MM.1S (cell line): ENCODE measurements around the gene ABCC4.
A peak's percentile ranks its signal among the peaks of the same experiment; 100 is the strongest.

Experiments
- DNase-seq: peaks from one replicate; pipeline ENCODE4 v3.0.0-alpha.2; 2015
- H2AFZ ChIP-seq: fragments of 300-600 bp; sonication (generic); 2 replicates; pipeline ENCODE4 v1.6.0; 2016; ENCODE audit warnings: antibody characterized with exemption, low read length
- H3F3A ChIP-seq: fragments of 300-600 bp; sonication (generic); 2 replicates; pipeline ENCODE4 v1.6.1; 2016; ENCODE audit warnings: mild to moderate bottlenecking, antibody characterized with exemption, low read length, moderate library complexity, mixed read lengths; ENCODE audit not compliant: insufficient read depth
- H3K27ac ChIP-seq: fragments of 300-600 bp; sonication (generic); 2 replicates; pipeline ENCODE4 v1.5.1; 2016; ENCODE audit warnings: mild to moderate bottlenecking, low read length
- H3K27me3 ChIP-seq: fragments of 300-600 bp; sonication (generic); replicated peaks from 2 replicates; pipeline ENCODE4 v1.6.0; 2016; ENCODE audit warnings: low read length; ENCODE audit not compliant: insufficient read depth
- H3K36me3 ChIP-seq: fragments of 300-600 bp; sonication (generic); replicated peaks from 2 replicates; pipeline ENCODE4 v1.6.1; 2016; ENCODE audit warnings: mild to moderate bottlenecking, low read length, mixed read lengths; ENCODE audit not compliant: insufficient read depth
- H3K4me1 ChIP-seq: fragments of 300-600 bp; sonication (generic); 2 replicates; pipeline ENCODE4 v1.6.1; 2016; ENCODE audit warnings: low read length, mixed read lengths
- H3K4me2 ChIP-seq: fragments of 300-600 bp; sonication (generic); 2 replicates; pipeline ENCODE4 v1.6.0; 2016; ENCODE audit warnings: low read depth, low read length
- H3K4me3 ChIP-seq: fragments of 300-600 bp; sonication (generic); 2 replicates; pipeline ENCODE4 v1.5.1; 2016; ENCODE audit warnings: low read length, mixed read lengths
- H3K79me2 ChIP-seq: fragments of 300-600 bp; sonication (generic); 2 replicates; pipeline ENCODE4 v1.6.1; 2016; ENCODE audit warnings: mixed run types, low read length, mixed read lengths
- H3K9ac ChIP-seq: fragments of 300-600 bp; sonication (generic); 2 replicates; pipeline ENCODE4 v1.6.1; 2016; ENCODE audit warnings: low read length, mixed read lengths
- H3K9me2 ChIP-seq: fragments of 300-600 bp; sonication (generic); replicated peaks from 2 replicates; pipeline ENCODE4 v1.6.1; 2016; ENCODE audit warnings: mild to moderate bottlenecking, low read length, mixed read lengths; ENCODE audit not compliant: insufficient read depth
- H3K9me3 ChIP-seq: fragments of 300-600 bp; sonication (generic); replicated peaks from 2 replicates; pipeline ENCODE4 v1.6.1; 2016; ENCODE audit warnings: mild to moderate bottlenecking, low read length, mixed read lengths; ENCODE audit not compliant: insufficient read depth
- H4K20me1 ChIP-seq: fragments of 300-600 bp; sonication (generic); 2 replicates; pipeline ENCODE4 v1.6.1; 2016; ENCODE audit warnings: mild to moderate bottlenecking, low read length, moderate library complexity, mixed read lengths; ENCODE audit not compliant: insufficient read depth
- EZH2 ChIP-seq: fragments of 300-600 bp; sonication (generic); optimal IDR thresholded peaks from 2 replicates; pipeline ENCODE3; 2017; ENCODE audit warnings: low read depth, mild to moderate bottlenecking, antibody characterized with exemption, low read length, mixed read lengths
- EZH2phosphoT487 ChIP-seq: fragments of 300-600 bp; sonication (generic); IDR thresholded peaks from 2 replicates; pipeline ENCODE4 v1.6.1; 2018; ENCODE audit warnings: antibody characterized with exemption, low read length
- TF ChIP-seq, protein P1 (sequence below): fragments of 300-600 bp; sonication (generic); IDR thresholded peaks from 2 replicates; pipeline ENCODE4 v1.5.1; 2016; ENCODE audit warnings: antibody characterized with exemption, low read length, mixed read lengths

The ABCC4 gene

DNA sequence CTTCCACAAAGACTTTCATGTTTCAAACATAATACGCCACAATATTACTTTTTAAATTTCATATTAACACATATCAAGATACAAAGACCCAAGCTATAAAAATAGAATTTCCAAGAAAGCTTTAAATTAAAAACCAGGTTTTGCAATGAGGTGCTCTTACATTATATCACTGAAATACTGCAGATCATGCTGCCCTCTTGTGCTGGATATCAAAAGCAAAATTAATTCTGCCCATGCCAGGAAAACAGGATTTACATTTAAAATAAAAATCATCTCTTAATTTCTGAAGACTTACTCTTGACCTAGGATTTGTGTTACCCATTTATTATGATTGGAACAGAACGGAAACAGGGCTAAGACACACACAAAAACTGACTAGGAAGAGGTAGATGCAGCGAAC is 145.0 kb downstream of the ABCC4 start:
- no peak overlapping the region for H3K4me2 ChIP-seq
- no peak overlapping the region for H3K4me3 ChIP-seq

DNA sequence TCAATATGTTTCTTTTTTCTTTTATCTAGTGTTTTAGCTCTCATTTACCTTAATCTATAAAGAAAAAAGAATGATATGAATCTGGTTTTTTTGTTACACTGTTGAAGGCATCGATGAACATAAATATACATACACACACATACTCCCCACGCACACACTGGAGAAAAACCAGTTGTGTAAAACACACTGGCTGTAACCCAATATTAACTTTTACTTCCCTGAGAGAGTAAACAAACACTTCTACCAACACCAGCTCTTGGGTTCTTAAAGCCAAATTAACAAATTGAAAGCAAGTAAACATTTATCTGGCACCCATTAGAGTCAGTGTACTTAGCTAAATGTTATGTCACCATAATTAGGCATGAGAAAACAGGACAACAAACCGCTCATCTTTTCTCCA is 145.7 kb downstream of the ABCC4 start:
- Histone ChIP-seq H3K27ac (no peak overlapping the region), H3F3A (no peaks in the 10 kb centered on the region), H3K9me2 (no peaks in the 10 kb centered on the region), H3K79me2 (no peaks in the 10 kb centered on the region), H3K36me3 (no peaks in the 10 kb centered on the region), H3K4me1 (no peaks in the 10 kb centered on the region), H4K20me1 (no peaks in the 10 kb centered on the region), H3K27me3 (no peaks in the 10 kb centered on the region), H3K4me3 (no peak overlapping the region), H2AFZ (no peak overlapping the region), H3K4me2 (no peak overlapping the region), H3K9me3 (no peaks in the 10 kb centered on the region), H3K9ac (no peak overlapping the region)
- TF ChIP-seq EZH2phosphoT487: no peak
- no peak for TF ChIP-seq EZH2
- TF ChIP-seq, protein P1, sequence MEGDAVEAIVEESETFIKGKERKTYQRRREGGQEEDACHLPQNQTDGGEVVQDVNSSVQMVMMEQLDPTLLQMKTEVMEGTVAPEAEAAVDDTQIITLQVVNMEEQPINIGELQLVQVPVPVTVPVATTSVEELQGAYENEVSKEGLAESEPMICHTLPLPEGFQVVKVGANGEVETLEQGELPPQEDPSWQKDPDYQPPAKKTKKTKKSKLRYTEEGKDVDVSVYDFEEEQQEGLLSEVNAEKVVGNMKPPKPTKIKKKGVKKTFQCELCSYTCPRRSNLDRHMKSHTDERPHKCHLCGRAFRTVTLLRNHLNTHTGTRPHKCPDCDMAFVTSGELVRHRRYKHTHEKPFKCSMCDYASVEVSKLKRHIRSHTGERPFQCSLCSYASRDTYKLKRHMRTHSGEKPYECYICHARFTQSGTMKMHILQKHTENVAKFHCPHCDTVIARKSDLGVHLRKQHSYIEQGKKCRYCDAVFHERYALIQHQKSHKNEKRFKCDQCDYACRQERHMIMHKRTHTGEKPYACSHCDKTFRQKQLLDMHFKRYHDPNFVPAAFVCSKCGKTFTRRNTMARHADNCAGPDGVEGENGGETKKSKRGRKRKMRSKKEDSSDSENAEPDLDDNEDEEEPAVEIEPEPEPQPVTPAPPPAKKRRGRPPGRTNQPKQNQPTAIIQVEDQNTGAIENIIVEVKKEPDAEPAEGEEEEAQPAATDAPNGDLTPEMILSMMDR: no peak
- no peak for DNase-seq

More for the DNA sequence above, 145.0 kb downstream of the ABCC4 start:
- no peaks in the 10 kb centered on the region for H3F3A ChIP-seq
- H2AFZ ChIP-seq: no peak overlapping the region
- no peaks in the 10 kb centered on the region for H3K9me3 ChIP-seq
- DNase-seq: no peak
- no peaks in the 10 kb centered on the region for H3K27me3 ChIP-seq
- H3K79me2 ChIP-seq: no peaks in the 10 kb centered on the region
- H3K9me2 ChIP-seq: no peaks in the 10 kb centered on the region
- no peaks in the 10 kb centered on the region for H3K4me1 ChIP-seq
- H4K20me1 ChIP-seq: no peaks in the 10 kb centered on the region
- H3K36me3 ChIP-seq: no peaks in the 10 kb centered on the region
- no peak overlapping the region for H3K9ac ChIP-seq
- no peak overlapping the region for H3K27ac ChIP-seq
- TF ChIP-seq, protein P1: peak; percentile 12; the same call in 1 of the 2 replicates
- no peak for TF ChIP-seq EZH2
- no peak for TF ChIP-seq EZH2phosphoT487

DNA sequence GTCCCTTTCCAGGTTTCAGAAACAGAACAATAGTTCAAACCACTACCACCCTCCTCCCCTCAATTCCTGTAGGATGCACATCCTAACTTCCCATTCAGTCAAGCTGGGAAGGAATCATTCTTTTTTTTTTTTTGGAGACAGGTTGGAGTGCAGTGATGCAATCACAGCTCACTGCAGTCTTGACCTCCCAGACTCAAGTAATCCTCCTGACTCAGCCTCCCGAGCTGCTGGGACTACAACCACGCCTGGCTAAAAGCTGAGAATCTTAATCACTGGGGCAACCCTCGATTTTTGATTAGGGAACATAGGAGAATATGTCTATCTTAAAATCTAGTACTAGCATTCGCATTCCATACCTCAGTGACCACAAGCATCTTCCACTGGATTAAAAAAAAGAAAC is 146.2 kb downstream of the ABCC4 start:
- no peak overlapping the region for H3K27ac ChIP-seq
- TF ChIP-seq EZH2phosphoT487: no peak
- no peak for TF ChIP-seq EZH2
- TF ChIP-seq, protein P1: no peak

More for the DNA sequence above, 146.2 kb downstream of the ABCC4 start:
- no peaks in the 10 kb centered on the region for H3K27me3 ChIP-seq
- no peaks in the 10 kb centered on the region for H3K9me3 ChIP-seq
- no peaks in the 10 kb centered on the region for H3K4me1 ChIP-seq
- no peaks in the 10 kb centered on the region for H3F3A ChIP-seq
- no peaks in the 10 kb centered on the region for H4K20me1 ChIP-seq
- H3K4me3 ChIP-seq: no peak overlapping the region
- H2AFZ ChIP-seq: no peak overlapping the region
- no peaks in the 10 kb centered on the region for H3K79me2 ChIP-seq
- no peak for DNase-seq
- no peak overlapping the region for H3K9ac ChIP-seq
- no peak overlapping the region for H3K4me2 ChIP-seq
- H3K36me3 ChIP-seq: no peaks in the 10 kb centered on the region
- no peaks in the 10 kb centered on the region for H3K9me2 ChIP-seq
